ENCODE results near the gene G6PC1.

GRCh38 chr17:42850954-42851353 lies 49.6 kb upstream of the G6PC1 start, which contains the start of gene AOC3:
- TF ChIP-seq, protein P1, sequence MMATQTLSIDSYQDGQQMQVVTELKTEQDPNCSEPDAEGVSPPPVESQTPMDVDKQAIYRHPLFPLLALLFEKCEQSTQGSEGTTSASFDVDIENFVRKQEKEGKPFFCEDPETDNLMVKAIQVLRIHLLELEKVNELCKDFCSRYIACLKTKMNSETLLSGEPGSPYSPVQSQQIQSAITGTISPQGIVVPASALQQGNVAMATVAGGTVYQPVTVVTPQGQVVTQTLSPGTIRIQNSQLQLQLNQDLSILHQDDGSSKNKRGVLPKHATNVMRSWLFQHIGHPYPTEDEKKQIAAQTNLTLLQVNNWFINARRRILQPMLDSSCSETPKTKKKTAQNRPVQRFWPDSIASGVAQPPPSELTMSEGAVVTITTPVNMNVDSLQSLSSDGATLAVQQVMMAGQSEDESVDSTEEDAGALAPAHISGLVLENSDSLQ (IDR thresholded peaks at IDR 0.05), result no peak
- TF ChIP-seq SP1 (IDR thresholded peaks at IDR 0.05), result no peak
- no peak for TF ChIP-seq BHLHE40 (IDR thresholded peaks at IDR 0.05; ENCODE audit: borderline replicate concordance)
- no peak for TF ChIP-seq LEF1 (IDR thresholded peaks at IDR 0.05; ENCODE audit: borderline replicate concordance)
- TF ChIP-seq FOXM1 (IDR thresholded peaks at IDR 0.05; ENCODE audit: borderline replicate concordance), result no peak

All from HEK293T (cell line).